GM23248 (cell line): ENCODE measurements around the gene MECR. TPM values are rescaled to one million over a fixed set of nuclear protein-coding genes. Genes with fewer than 3 reads are reported as not detected.

ENCODE experiments used
- DNase-seq: peaks from one replicate; pipeline ENCODE4 v3.0.0-alpha.2; 2015
- H2AFZ ChIP-seq: fragments of 200-600 bp; sonication (generic); 2 replicates; pipeline ENCODE4 v1.6.1; 2016; ENCODE audit warnings: antibody characterized with exemption
- H3F3A ChIP-seq: fragments of 200-600 bp; sonication (generic); 2 replicates; pipeline ENCODE4 v1.6.1; 2016; ENCODE audit warnings: mild to moderate bottlenecking, antibody characterized with exemption, mixed run types; ENCODE audit not compliant: insufficient read depth
- H3K27ac ChIP-seq: fragments of 200-600 bp; sonication (generic); 2 replicates; pipeline ENCODE4 v1.5.1; 2016; ENCODE audit warnings: mild to moderate bottlenecking
- H3K27me3 ChIP-seq: fragments of 200-600 bp; sonication (generic); replicated peaks from 2 replicates; pipeline ENCODE4 v1.6.1; 2016; ENCODE audit warnings: mild to moderate bottlenecking; ENCODE audit not compliant: insufficient read depth
- H3K36me3 ChIP-seq: fragments of 200-600 bp; sonication (generic); 2 replicates; pipeline ENCODE4 v1.6.1; 2016; ENCODE audit warnings: low read depth, mild to moderate bottlenecking
- H3K4me1 ChIP-seq: fragments of 200-600 bp; sonication (generic); 2 replicates; pipeline ENCODE4 v1.6.1; 2016; ENCODE audit warnings: mild to moderate bottlenecking; ENCODE audit not compliant: insufficient read depth
- H3K4me2 ChIP-seq: fragments of 200-600 bp; sonication (generic); one replicate; pipeline ENCODE4 v1.6.1; 2016; ENCODE audit warnings: mild to moderate bottlenecking; ENCODE audit not compliant: unreplicated experiment
- H3K4me3 ChIP-seq: fragments of 200-600 bp; sonication (generic); 2 replicates; pipeline ENCODE4 v1.5.1; 2016; ENCODE audit warnings: mild to moderate bottlenecking
- H3K79me2 ChIP-seq: fragments of 200-600 bp; sonication (generic); 2 replicates; pipeline ENCODE4 v1.6.1; 2016; ENCODE audit warnings: mild to moderate bottlenecking; ENCODE audit not compliant: insufficient read depth
- H3K9ac ChIP-seq: fragments of 200-600 bp; sonication (generic); 2 replicates; pipeline ENCODE4 v1.6.1; 2016; ENCODE audit warnings: mild to moderate bottlenecking
- H3K9me2 ChIP-seq: fragments of 200-600 bp; sonication (generic); 2 replicates; pipeline ENCODE4 v1.6.1; 2016; ENCODE audit warnings: mixed run types, mild to moderate bottlenecking, moderate library complexity; ENCODE audit not compliant: insufficient read depth
- H3K9me3 ChIP-seq: fragments of 200-600 bp; sonication (generic); one replicate; pipeline ENCODE4 v1.6.1; 2017; ENCODE audit warnings: low read depth
- H4K20me1 ChIP-seq: fragments of 200-600 bp; sonication (generic); 2 replicates; pipeline ENCODE4 v1.6.0; 2016; ENCODE audit not compliant: insufficient read depth
- EZH2 ChIP-seq: fragments of 200-600 bp; sonication (generic); IDR thresholded peaks from 2 replicates; pipeline ENCODE4 v1.6.1; 2018; ENCODE audit warnings: antibody characterized with exemption, mild to moderate bottlenecking; ENCODE audit not compliant: insufficient read depth, poor library complexity, severe bottlenecking
- EZH2phosphoT487 ChIP-seq: fragments of 200-600 bp; sonication (generic); IDR thresholded peaks from 2 replicates; pipeline ENCODE4 v1.6.1; 2018; ENCODE audit warnings: antibody characterized with exemption, moderate library complexity, mild to moderate bottlenecking, low read depth; ENCODE audit not compliant: insufficient read depth
- WGBS, 2 experiments: methylation state at CpG; one replicate each; pipeline ENCODE4 v1.1.6; 2015 to 2017; ENCODE audit warnings: low lambda C conversion rate in 2 of 2, low coverage in 1 of 2; ENCODE audit errors: missing lambda C conversion rate in 2 of 2; 5-methylcytosine and 5-hydroxymethylcytosine counted together
- in situ Hi-C: fragments of 300-500 bp; cut with MboI; formaldehyde crosslinking; loops from 2 replicates; pipeline ENCODE4 v1.15.0; 2020
- polyA plus RNA-seq: library from polyadenylated mRNA; unstranded; fragments of >200 nt; fragmentation: Nextera tagmentation; extraction: Ambion mirVana; gene quantifications from 2 replicates; pipeline ENCODE4 v1.2.1, GENCODE V29; 2016
- total RNA-seq: library from RNA; depleted of rRNA; stranded (reverse); fragments of >200 nt; shearing (Covaris generic); gene quantifications from 2 replicates; pipeline ENCODE4 v1.2.3, GENCODE V29; 2014

MECR gene
- total and polyA plus RNA-seq, 2 experiments from 2014 or later = 19.1 to 43.3 TPM

DNA sequence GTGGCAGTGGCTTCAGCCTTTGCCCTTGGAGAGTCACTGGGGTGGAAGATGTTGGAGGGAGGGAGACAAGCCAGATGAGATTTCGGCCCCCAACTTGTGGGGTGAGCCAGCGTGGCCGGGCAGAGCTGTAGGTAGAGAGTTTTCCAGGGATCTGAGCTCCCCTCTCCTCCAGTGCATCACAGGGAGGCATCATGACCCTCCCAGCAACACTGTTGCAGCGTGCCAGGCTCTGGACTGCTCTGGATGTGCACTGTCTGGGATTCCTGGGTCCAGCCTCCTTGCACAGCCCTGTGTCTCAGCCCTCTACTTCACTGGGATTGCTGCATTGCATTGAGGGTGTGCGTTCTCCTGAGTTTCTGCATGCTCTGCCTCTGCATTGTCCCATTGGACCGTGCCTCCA lies 14.5 kb upstream of the MECR start:
- Histone ChIP-seq H3K79me2 (no peaks in the 10 kb centered on the region), H3K4me2 (no peak overlapping the region), H2AFZ (no peak overlapping the region), H3F3A (no peaks in the 10 kb centered on the region), H3K27me3 (no peaks in the 10 kb centered on the region), H3K9ac (no peak overlapping the region), H3K27ac (no peak overlapping the region), H4K20me1 (no peaks in the 10 kb centered on the region), H3K4me3 (no peak overlapping the region), H3K36me3 (no peaks in the 10 kb centered on the region), H3K4me1 (no peaks in the 10 kb centered on the region), H3K9me3 (no peaks in the 10 kb centered on the region), H3K9me2 (no peaks in the 10 kb centered on the region)
- no peak for DNase-seq
- TF ChIP-seq EZH2 = no peak
- no peak for TF ChIP-seq EZH2phosphoT487
- in situ Hi-C loops = loop anchor here (10.0 to 25.0 kb wide), 3 partner anchors 442 to 1467 kb away; partner anchors contain the start of gene MATN1
- WGBS, 2 experiments = 80% methylated on average over 6 of the region's 6 CpGs

DNA sequence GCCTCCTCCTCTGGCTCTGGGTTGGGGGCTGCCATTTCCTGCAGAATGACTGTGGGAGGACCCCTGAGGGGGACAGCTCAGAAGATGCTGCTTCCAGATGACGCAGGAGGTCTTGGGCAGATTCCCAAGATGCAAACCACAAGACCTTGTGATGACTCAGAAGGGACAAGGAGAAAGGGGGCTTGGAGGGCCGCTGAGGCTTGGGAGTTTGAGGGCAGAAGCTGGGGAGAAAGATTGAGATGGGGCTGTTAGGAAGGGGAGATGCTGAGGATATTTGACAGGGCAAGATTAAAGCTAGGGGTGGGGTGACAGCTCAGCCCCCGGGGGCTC lies 13.1 kb upstream of the MECR start:
- peaks cover 5% of the 10 kb centered on the region; the same call in 1 of the 2 replicates for H3K4me1 ChIP-seq
- no peak overlapping the region for H2AFZ ChIP-seq
- no peak overlapping the region for H3K27ac ChIP-seq
- H3K9me2 ChIP-seq = no peaks in the 10 kb centered on the region
- H3K36me3 ChIP-seq = no peaks in the 10 kb centered on the region
- 30 to 43% methylated on average over 3 of the region's 3 CpGs for WGBS, 2 experiments
- in situ Hi-C loops = loop anchor here (10.0 to 25.0 kb wide), 3 partner anchors 443 to 1468 kb away; partner anchors contain the start of gene MATN1
- peaks cover 5% of the 10 kb centered on the region for H3F3A ChIP-seq
- no peaks in the 10 kb centered on the region for H3K9me3 ChIP-seq
- H3K79me2 ChIP-seq = no peaks in the 10 kb centered on the region
- H3K4me3 ChIP-seq = no peak overlapping the region
- no peak overlapping the region for H3K9ac ChIP-seq
- TF ChIP-seq EZH2phosphoT487 (no peak), EZH2 (no peak)
- peak; percentile 78 for DNase-seq
- no peaks in the 10 kb centered on the region for H4K20me1 ChIP-seq
- no peaks in the 10 kb centered on the region for H3K27me3 ChIP-seq
- H3K4me2 ChIP-seq = no peak overlapping the region

DNA sequence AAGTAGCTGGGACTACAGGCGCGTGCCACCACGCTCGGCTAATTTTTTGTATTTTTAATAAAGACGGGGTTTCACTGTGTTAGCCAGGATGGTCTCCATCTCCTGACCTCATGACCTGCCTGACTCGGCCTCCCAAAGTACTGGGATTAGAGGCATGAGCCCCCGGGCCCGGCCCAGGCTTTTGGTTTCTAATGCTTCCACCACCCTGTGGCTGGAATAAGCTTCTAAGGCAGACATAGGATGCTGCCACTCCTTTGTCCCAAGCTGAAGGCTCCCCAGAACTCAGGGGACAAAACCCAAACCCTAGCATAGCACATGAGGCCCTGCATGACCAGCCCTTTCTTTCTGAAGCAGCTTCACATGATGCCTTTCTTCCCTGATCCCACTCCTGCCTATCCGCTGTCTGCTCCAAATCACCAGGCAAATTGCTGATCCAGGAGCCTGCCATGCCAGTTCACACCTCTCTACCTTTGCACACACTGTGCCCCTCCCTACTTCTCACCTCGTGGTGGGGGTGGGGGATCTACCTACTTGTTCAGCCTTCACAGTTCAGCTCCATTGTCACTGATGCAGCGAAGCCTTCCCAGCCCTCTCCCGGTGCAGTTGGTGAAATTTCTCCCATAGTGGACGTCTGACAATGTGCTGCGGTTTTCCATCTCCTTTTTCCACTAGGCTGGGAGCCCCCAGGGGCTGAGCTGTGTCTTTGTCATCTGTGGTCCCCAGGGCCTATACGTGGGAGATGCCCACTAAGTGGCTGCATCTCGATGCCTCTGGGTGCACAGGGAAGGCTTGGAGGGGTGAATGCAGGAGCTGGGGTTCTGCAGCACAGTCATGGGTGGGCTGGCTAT lies 12.5 kb upstream of the MECR start:
- no peaks in the 10 kb centered on the region for H3K9me2 ChIP-seq
- H3K4me3 ChIP-seq = no peak overlapping the region
- 82 to 84% methylated on average over 16 of the region's 16 CpGs for WGBS, 2 experiments
- TF ChIP-seq EZH2phosphoT487 (no peak), EZH2 (no peak)
- no peak overlapping the region for H3K9ac ChIP-seq
- H3K9me3 ChIP-seq = no peaks in the 10 kb centered on the region
- H3K79me2 ChIP-seq = no peaks in the 10 kb centered on the region
- no peaks in the 10 kb centered on the region for H3K27me3 ChIP-seq
- in situ Hi-C loops = loop anchor here (10.0 to 25.0 kb wide), 3 partner anchors 444 to 1469 kb away; partner anchors contain the start of gene MATN1
- H3K4me1 ChIP-seq = peaks cover 10% of the 10 kb centered on the region; the same call in 1 of the 2 replicates
- H3F3A ChIP-seq = peaks cover 10% of the 10 kb centered on the region
- no peak for DNase-seq
- H3K4me2 ChIP-seq = no peak overlapping the region
- H4K20me1 ChIP-seq = no peaks in the 10 kb centered on the region
- no peaks in the 10 kb centered on the region for H3K36me3 ChIP-seq
- no peak overlapping the region for H2AFZ ChIP-seq
- H3K27ac ChIP-seq = no peak overlapping the region

DNA sequence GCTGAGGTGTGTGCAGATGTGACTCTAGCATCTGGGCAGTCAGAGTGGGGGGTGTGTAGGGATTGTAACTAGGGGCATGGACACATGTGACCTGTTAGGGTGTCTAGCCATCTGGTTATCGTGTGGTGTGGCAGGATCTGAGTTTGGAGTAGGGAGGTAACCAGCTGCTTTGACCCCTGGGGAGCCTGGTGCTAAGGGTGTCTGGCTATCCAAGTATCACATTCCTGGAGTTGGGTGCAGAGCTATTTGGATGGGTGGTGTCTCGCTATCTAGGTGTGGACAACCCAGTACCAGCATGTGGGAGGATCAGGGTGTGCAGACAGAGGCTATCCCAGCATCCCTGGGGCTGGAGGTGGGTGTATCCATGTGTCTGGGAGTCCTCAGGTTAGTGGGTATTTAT lies 10.3 kb upstream of the MECR start:
- Histone ChIP-seq H3K27ac (no peak overlapping the region), H3K4me1 (peaks cover 10% of the 10 kb centered on the region; the same call in 1 of the 2 replicates), H3K36me3 (no peaks in the 10 kb centered on the region), H3K9me2 (no peaks in the 10 kb centered on the region), H2AFZ (no peak overlapping the region), H3K9me3 (no peaks in the 10 kb centered on the region), H3F3A (peaks cover 10% of the 10 kb centered on the region), H3K27me3 (no peaks in the 10 kb centered on the region), H3K79me2 (no peaks in the 10 kb centered on the region), H3K4me2 (no peak overlapping the region), H4K20me1 (no peaks in the 10 kb centered on the region), H3K9ac (no peak overlapping the region), H3K4me3 (no peak overlapping the region)
- DNase-seq = no peak
- TF ChIP-seq EZH2phosphoT487 = no peak
- no peak for TF ChIP-seq EZH2
- 93 to 97% methylated on average over 2 of the region's 2 CpGs for WGBS, 2 experiments
- in situ Hi-C loops = loop anchor here (10.0 to 25.0 kb wide), 3 partner anchors 446 to 1471 kb away; partner anchors contain the start of gene MATN1
